ENCODE measurements around the gene FAXC.
"Not testable (repeated sequence)": the region's sequence is repeated elsewhere in the genome, so short reads cannot be mapped to it uniquely, and the experiment has no call there.

FAXC gene

GRCh38 chr6:99341862-99342455 is 7.5 kb downstream of the FAXC start:
- DNase-seq (ENCODE audit: low spot score), result no peak

- DNase-seq (ENCODE audit: low spot score), result no peak
These were observed 11.3 kb downstream of the FAXC start for GRCh38 chr6:99338188-99338587.

- DNase-seq (ENCODE audit: low spot score), result not testable (repeated sequence)
These were observed 14.2 kb downstream of the FAXC start for GRCh38 chr6:99335298-99335697.

GRCh38 chr6:99334526-99335127 is 14.8 kb downstream of the FAXC start:
- DNase-seq (ENCODE audit: low spot score), result peak; percentile 78

- DNase-seq (ENCODE audit: low spot score), result no peak
These were observed 16.4 kb downstream of the FAXC start for GRCh38 chr6:99333068-99333467.

- DNase-seq (ENCODE audit: low spot score), result no peak
These were observed 17.9 kb downstream of the FAXC start for GRCh38 chr6:99331531-99331930.

GRCh38 chr6:99330159-99330558 is 19.3 kb downstream of the FAXC start:
- DNase-seq (ENCODE audit: low spot score), result peak; percentile 69

GRCh38 chr6:99324996-99325395 is 24.5 kb downstream of the FAXC start:
- no peak for DNase-seq (ENCODE audit: low spot score)

- no peak for DNase-seq (ENCODE audit: low spot score)
These were observed 30.9 kb downstream of the FAXC start for GRCh38 chr6:99318566-99318965.

GRCh38 chr6:99312354-99312753 is 37.1 kb downstream of the FAXC start:
- no peak for DNase-seq (ENCODE audit: low spot score)

GRCh38 chr6:99310553-99310952 is 38.9 kb downstream of the FAXC start:
- DNase-seq (ENCODE audit: low spot score), result no peak

- no peak for DNase-seq (ENCODE audit: low spot score)
These were observed 39.9 kb downstream of the FAXC start for GRCh38 chr6:99309557-99309956.

- no peak for DNase-seq (ENCODE audit: low spot score)
These were observed 40.7 kb downstream of the FAXC start for GRCh38 chr6:99308788-99309187.

- no peak for DNase-seq (ENCODE audit: low spot score)
These were observed 42.1 kb downstream of the FAXC start for GRCh38 chr6:99307295-99307907.

- DNase-seq (ENCODE audit: low spot score), result no peak
These were observed 43.1 kb downstream of the FAXC start for GRCh38 chr6:99306341-99306740.

- no peak for DNase-seq (ENCODE audit: low spot score)
These were observed 44.4 kb downstream of the FAXC start for GRCh38 chr6:99305021-99305554.

GRCh38 chr6:99297415-99297814 is 52.1 kb downstream of the FAXC start:
- DNase-seq (ENCODE audit: low spot score), result no peak

GRCh38 chr6:99297006-99297405 is 52.5 kb downstream of the FAXC start:
- no peak for DNase-seq (ENCODE audit: low spot score)

- no peak for DNase-seq (ENCODE audit: low spot score)
These were observed 53.2 kb downstream of the FAXC start for GRCh38 chr6:99296261-99296660.

- DNase-seq (ENCODE audit: low spot score), result no peak
These were observed 54.2 kb downstream of the FAXC start for GRCh38 chr6:99295276-99295675.

- DNase-seq (ENCODE audit: low spot score), result no peak
These were observed 54.7 kb downstream of the FAXC start for GRCh38 chr6:99294786-99295185.

GRCh38 chr6:99289701-99290100 is 59.8 kb downstream of the FAXC start:
- DNase-seq (ENCODE audit: low spot score), result no peak

GRCh38 chr6:99288668-99289067 is 60.8 kb downstream of the FAXC start:
- no peak for DNase-seq (ENCODE audit: low spot score)

GRCh38 chr6:99287523-99287922 is 62.0 kb downstream of the FAXC start:
- DNase-seq (ENCODE audit: low spot score), result no peak

Measured in RKO (cell line).